ENCODE data around the gene REEP1. TPM values are rescaled to one million over a fixed set of nuclear protein-coding genes. Genes with fewer than 3 reads are reported as not detected.

REEP1 gene
- total RNA-seq, 1 experiment from 2014 or later = 0.31 TPM

DNA sequence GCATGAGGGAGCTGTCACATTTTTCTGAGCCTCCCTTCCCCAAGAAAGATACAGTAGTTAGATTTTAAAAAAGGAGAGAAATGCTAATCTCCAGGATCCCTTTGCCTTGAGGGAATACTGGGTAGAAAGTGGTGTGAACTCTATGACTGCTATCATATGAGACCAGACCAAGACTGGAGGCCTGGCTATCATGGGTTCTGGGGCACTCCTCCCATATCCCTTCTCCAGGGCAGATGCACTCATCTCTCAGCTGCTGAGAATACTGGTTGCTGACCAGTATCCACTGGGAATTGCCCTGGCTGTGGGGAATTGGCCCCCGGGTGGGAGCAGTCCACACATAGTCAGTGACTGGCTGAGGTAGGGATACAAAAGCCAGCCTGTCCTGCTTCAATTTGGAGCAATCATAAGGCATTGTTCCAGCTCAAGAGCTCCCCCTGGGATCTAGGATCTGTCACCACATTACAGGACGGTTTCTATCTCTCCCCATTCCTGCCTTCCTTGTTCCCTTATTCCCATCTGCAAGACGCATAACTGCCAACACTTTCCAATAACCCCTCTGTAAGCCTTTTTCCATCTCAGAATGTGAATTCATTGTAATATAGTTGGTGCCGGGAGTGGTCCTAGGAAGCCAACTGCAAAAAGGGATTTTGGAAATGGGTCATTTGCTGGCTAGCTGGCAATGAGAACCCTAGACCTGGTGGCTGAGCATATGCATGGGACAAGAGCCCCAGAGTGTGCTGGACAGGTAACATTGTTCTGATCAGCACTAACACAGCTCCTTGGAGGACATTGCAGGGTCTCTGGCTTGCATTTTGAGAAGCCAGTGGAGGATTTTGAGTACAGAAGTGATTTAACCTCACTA is 35.4 kb upstream of the REEP1 start:
- H3K27me3 ChIP-seq (ENCODE audit: insufficient read depth, low read depth) = no peaks in the 10 kb centered on the region
- ChIA-PET POLR2A (ENCODE audit: unreplicated experiment) (no interaction called here), CTCF (interaction anchor here (0.6 kb wide), 1 partner anchor 88 kb away, joined by 3 read pairs; no protein-coding TSS in a partner anchor)
- DNase-seq = peak in 1 of 2 experiments; percentile 26
- intact Hi-C loops (cut with micrococcal nuclease; ENCODE audit: unreplicated experiment) = no loop called here
- no peak overlapping the region for H3K4me3 ChIP-seq
- H3K9me2 ChIP-seq (ENCODE audit: insufficient read depth) = no peaks in the 10 kb centered on the region
- H3K4me1 ChIP-seq (replicated peaks; ENCODE audit: insufficient read depth) = peaks cover 2% of the 10 kb centered on the region
- no peaks in the 10 kb centered on the region for H3K36me3 ChIP-seq (ENCODE audit: low read depth)
- H2AFZ ChIP-seq = no peak overlapping the region
- BruUV-seq (replicated peaks) = no TSS peak
- TF ChIP-seq EZH2 (IDR thresholded peaks at IDR 0.05; ENCODE audit: low read depth) = no peak
- TF ChIP-seq, protein P1, sequence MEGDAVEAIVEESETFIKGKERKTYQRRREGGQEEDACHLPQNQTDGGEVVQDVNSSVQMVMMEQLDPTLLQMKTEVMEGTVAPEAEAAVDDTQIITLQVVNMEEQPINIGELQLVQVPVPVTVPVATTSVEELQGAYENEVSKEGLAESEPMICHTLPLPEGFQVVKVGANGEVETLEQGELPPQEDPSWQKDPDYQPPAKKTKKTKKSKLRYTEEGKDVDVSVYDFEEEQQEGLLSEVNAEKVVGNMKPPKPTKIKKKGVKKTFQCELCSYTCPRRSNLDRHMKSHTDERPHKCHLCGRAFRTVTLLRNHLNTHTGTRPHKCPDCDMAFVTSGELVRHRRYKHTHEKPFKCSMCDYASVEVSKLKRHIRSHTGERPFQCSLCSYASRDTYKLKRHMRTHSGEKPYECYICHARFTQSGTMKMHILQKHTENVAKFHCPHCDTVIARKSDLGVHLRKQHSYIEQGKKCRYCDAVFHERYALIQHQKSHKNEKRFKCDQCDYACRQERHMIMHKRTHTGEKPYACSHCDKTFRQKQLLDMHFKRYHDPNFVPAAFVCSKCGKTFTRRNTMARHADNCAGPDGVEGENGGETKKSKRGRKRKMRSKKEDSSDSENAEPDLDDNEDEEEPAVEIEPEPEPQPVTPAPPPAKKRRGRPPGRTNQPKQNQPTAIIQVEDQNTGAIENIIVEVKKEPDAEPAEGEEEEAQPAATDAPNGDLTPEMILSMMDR (conservative IDR thresholded peaks at IDR 0.05) = peak; percentile 65
- H3K27ac ChIP-seq = no peak overlapping the region
- H4K20me1 ChIP-seq (ENCODE audit: insufficient read depth) = no peaks in the 10 kb centered on the region
- H3K79me2 ChIP-seq (ENCODE audit: low read depth) = no peaks in the 10 kb centered on the region
- H3F3A ChIP-seq (ENCODE audit: insufficient read depth, low read depth) = no peaks in the 10 kb centered on the region
- no peak overlapping the region for H3K4me2 ChIP-seq
- no peaks in the 10 kb centered on the region for H3K9me3 ChIP-seq (ENCODE audit: insufficient read depth, low read depth)

DNA sequence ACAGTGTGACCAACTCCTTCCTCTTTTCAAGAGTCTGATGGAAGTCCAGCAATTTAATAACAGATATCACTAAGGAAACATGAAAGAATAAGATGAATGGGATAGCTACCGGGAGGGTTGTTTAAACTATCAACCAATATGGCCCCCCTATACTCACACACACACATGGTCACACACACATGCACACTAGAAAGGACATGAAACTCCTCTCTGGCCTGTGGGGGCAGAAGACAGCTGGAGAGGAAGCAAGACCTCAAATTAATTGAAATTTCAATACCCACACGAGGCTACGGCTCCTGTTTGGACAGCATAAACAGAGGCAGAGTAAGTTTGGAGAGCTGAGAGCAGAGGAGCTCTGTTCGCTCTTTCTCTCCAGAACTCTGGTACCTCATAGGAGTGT is 34.7 kb upstream of the REEP1 start:
- no peaks in the 10 kb centered on the region for H3K36me3 ChIP-seq (ENCODE audit: low read depth)
- H3K79me2 ChIP-seq (ENCODE audit: low read depth) = no peaks in the 10 kb centered on the region
- H2AFZ ChIP-seq = no peak overlapping the region
- no peak for DNase-seq
- peaks cover 4% of the 10 kb centered on the region for H3K4me1 ChIP-seq (replicated peaks; ENCODE audit: insufficient read depth)
- ChIA-PET CTCF (no interaction called here), POLR2A (ENCODE audit: unreplicated experiment) (no interaction called here)
- no TSS peak for BruUV-seq (replicated peaks)
- H3K27ac ChIP-seq = no peak overlapping the region
- H3K4me2 ChIP-seq = no peak overlapping the region
- no peaks in the 10 kb centered on the region for H3K9me3 ChIP-seq (ENCODE audit: insufficient read depth, low read depth)
- H4K20me1 ChIP-seq (ENCODE audit: insufficient read depth) = no peaks in the 10 kb centered on the region
- H3K4me3 ChIP-seq = no peak overlapping the region
- TF ChIP-seq, protein P1 (conservative IDR thresholded peaks at IDR 0.05) = no peak
- TF ChIP-seq EZH2 (IDR thresholded peaks at IDR 0.05; ENCODE audit: low read depth) = no peak
- H3K9me2 ChIP-seq (ENCODE audit: insufficient read depth) = no peaks in the 10 kb centered on the region
- H3K27me3 ChIP-seq (ENCODE audit: insufficient read depth, low read depth) = no peaks in the 10 kb centered on the region
- intact Hi-C loops (cut with micrococcal nuclease; ENCODE audit: unreplicated experiment) = no loop called here
- H3F3A ChIP-seq (ENCODE audit: insufficient read depth, low read depth) = no peaks in the 10 kb centered on the region

- intact Hi-C loops (cut with micrococcal nuclease; ENCODE audit: unreplicated experiment) = no loop called here
- Histone ChIP-seq H2AFZ (no peak overlapping the region), H3K9me3 (ENCODE audit: insufficient read depth, low read depth) (no peaks in the 10 kb centered on the region), H3K4me1 (replicated peaks; ENCODE audit: insufficient read depth) (peaks cover 4% of the 10 kb centered on the region), H3K9me2 (ENCODE audit: insufficient read depth) (no peaks in the 10 kb centered on the region), H3F3A (ENCODE audit: insufficient read depth, low read depth) (no peaks in the 10 kb centered on the region), H3K79me2 (ENCODE audit: low read depth) (no peaks in the 10 kb centered on the region), H3K27me3 (ENCODE audit: insufficient read depth, low read depth) (no peaks in the 10 kb centered on the region), H3K4me2 (no peak overlapping the region), H3K27ac (no peak overlapping the region), H4K20me1 (ENCODE audit: insufficient read depth) (no peaks in the 10 kb centered on the region), H3K4me3 (no peak overlapping the region), H3K36me3 (ENCODE audit: low read depth) (no peaks in the 10 kb centered on the region)
- CTCF ChIA-PET = no interaction called here
- TF ChIP-seq, protein P1 (conservative IDR thresholded peaks at IDR 0.05) = no peak
- TF ChIP-seq EZH2 (IDR thresholded peaks at IDR 0.05; ENCODE audit: low read depth) = no peak
- DNase-seq = no peak
- POLR2A ChIA-PET (ENCODE audit: unreplicated experiment) = no interaction called here
- no TSS peak for BruUV-seq (replicated peaks)
Measured at GRCh38 chr2:86371527-86371926, 34.1 kb upstream of the REEP1 start.

Data from PC-9 (cell line).